HG02870 (cell line): Measurements from ENCODE around the gene ASIC2.

Experiments used
- ATAC-seq: cut with Tn5 transposase; IDR thresholded peaks from one replicate; pipeline ENCODE4 v1.9.1; 2021; ENCODE audit warnings: mild to moderate bottlenecking, moderate library complexity; ENCODE audit not compliant: unreplicated experiment

ASIC2 gene

DNA sequence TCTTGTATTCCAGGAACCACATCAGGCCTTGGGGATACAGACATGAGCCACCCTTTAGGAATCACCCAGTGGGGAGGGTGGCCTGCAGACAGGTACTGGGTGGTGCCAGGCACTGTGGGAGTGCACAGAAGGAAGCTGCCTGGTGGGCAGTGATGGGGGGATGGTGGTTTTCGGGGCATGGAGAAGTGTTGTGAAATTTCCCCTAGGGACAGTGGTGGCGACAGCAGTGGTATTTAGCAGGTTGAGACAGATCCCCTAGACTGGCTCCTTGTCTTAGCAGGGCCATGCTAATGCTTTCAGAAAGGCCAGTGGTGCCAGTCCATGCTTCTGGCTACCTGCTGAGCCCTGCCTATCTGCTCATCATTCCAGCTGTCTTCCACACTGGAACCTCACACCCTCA lies 171.8 kb downstream of the ASIC2 start:
- no peak for ATAC-seq

DNA sequence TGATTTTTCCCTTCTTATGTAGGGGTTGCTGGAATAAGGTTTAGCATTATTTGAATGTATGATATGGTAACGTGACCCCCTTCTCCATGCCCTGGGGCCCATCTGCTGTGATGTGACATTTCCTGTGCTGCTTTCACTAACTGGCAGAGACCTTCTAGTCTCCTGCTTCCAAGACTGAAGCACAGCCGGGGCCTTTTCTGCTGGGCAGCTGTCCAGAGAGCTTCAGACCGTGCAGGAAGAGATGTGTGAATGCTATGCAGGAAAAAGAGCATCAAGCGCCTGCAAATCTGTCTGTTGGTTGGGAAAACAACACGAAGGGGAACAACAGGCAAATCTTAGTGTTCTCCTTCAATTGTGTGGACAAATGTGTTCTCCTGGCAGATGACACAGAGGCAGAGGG lies 173.0 kb downstream of the ASIC2 start:
- no peak for ATAC-seq

DNA sequence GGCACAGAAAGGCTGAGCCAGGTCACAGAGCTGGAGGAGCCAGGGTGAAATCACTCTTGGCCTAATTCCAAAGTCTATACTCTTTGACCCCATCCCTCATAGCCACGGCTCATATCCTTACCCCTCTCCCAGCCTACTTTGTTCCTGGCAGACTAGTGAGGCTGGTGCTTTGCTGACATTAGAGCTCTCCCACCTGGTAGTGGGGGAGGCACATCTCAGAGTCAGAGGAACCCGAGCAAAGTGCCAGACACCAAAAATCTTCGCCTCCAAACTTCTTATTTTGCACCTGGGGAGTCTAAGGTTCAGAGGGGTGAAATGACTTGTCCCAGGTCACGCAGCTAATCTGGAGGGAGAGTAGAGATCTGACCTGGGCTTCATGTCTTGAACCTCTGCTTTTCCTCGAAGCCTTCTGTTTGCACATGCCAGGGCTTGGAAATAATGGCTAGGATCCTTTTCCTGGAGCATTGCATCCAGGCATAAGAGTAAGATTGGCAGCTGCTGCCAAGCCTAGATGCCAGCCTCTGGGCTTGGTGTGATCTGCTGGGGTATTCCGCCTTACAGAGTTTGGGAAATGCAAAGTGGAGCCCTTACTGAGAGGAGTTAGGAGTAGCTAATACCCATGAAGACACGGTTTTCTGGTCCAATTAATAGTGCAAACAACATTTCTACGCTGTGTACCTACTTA lies 174.6 kb downstream of the ASIC2 start:
- ATAC-seq, result no peak

DNA sequence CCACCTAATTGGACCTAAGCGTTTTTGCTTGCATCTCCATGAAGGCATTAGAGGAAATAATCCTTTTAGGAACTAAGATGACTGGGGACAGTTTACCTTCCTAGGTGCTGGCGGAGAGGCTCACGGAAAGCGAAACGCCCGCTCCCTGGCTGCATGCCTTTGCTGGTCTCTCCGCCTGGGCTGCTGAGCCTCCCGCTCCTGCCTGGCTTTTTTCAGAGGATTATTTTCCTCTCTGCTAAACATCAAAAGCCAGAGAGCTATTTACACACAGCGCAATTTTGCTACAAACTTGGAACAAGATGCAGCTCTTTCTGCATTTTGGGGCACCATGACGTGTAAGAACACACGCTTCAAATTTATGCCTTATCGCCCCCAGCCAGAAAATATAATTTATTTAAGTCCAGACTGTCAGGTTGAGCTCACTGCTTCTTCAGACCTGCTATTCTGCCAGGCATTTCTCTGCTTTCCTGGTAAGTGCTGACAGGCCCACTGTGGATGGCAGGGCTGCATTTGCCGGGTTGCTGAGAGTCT lies 177.0 kb downstream of the ASIC2 start:
- ATAC-seq, result no peak

DNA sequence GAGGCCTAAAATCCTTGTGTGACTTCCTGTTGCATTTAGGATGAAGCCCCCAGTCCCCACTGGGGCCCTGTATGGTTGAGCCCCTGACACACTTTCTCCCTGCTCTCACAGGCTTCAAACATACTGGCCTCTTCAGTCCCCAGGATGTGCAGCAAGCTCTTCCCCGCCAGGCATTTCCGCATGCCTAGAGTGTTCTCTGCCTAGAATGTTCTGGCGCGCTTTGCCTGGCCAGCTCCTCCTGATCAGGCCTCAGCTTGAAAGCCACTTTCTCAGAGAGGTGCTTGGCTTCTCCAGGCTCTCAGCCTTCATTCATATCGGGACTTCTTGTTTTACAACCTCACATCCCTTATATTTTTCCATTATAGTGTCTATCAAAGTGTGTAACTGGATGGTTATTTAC lies 177.7 kb downstream of the ASIC2 start:
- ATAC-seq, result no peak

GRCh38 chr17:33113991-33114370 lies 179.1 kb downstream of the ASIC2 start:
- no peak for ATAC-seq

DNA sequence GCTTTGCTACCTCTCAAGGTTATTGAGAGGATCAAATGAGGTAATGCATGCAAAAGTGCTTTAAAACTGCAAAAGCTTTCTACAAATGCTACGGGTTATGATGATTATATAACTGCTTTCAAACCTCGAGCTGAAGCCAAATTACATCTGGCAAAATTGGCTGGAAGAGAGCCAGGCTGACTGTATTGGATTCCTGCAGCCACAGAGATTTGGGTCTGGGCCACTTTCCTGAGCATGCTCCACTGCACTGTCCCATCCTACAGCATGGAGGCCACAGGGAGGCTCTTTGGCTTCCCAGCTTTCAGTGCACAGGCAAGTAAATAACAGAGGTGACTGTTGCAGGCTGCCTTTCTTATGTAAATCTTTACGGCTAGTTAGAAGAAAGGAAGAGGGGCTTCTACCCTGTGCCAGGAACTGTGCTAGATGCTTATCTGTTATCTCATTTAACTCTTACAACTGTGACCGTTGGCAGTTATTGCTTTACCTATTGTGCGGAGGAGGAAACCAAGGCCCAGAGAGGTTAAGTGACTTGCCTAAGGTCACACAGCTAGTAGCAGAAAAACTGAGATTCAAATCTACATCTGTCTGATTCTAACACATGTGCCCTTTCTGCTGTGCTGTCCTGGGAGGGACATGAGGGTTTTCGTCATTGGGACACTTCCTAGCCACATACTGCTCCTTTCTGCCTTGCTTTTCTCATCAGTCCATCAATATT lies 179.7 kb downstream of the ASIC2 start:
- no peak for ATAC-seq

GRCh38 chr17:33112763-33113162 lies 180.3 kb downstream of the ASIC2 start:
- no peak for ATAC-seq

- no peak for ATAC-seq
Observed at GRCh38 chr17:33109336-33110072, 183.6 kb downstream of the ASIC2 start.

DNA sequence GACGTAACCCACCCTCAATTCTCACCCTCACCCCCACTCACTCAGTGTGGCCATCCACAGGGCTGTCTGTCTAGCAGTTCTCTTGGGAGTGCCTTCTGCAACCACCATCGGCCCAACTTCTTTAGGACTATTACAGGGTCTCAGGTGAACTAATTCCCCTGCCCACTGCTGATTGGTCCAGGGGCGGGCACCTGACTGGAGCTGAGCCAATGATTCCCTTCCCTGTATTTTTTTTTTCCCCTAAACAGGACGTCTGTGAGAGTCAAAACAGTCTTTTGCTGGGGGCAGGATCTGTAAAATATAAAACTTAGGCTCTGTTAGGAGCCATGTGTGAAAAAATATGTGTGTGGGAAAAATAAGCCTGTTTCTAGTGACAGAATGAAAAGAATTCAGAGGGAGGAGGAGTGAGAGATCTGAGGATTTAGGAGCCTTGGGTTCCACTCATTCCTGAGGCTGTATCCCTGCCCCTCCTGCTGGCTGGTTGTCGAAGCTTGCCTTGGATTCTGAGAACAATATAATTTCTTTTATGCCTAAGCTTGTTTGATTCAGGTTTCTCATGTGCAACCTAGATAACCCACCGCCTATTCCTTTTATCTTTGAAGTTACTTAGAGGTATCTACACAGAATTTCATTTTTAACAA lies 186.4 kb downstream of the ASIC2 start:
- ATAC-seq, result no peak

DNA sequence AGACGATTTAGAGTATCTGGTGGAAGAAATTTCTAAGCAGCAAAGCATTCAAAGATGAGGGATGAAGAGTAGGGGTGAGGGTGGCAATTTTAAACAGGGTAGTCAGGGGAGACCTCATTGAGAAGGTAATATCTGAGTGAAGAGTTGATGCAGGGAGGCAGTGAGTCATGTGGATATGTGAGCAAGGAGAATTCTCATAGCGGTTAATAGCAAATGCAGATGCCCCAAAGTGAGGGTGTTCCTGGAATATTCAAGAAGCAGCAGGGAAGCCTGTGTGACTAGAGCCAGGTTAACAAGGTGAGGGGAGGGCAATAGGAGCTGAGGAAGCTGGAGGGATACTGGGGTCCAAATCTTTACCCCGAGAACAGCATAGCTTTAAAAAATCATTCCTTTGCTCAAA lies 187.2 kb downstream of the ASIC2 start:
- ATAC-seq, result no peak

- no peak for ATAC-seq
Observed at GRCh38 chr17:33099906-33100305, 193.2 kb downstream of the ASIC2 start.

DNA sequence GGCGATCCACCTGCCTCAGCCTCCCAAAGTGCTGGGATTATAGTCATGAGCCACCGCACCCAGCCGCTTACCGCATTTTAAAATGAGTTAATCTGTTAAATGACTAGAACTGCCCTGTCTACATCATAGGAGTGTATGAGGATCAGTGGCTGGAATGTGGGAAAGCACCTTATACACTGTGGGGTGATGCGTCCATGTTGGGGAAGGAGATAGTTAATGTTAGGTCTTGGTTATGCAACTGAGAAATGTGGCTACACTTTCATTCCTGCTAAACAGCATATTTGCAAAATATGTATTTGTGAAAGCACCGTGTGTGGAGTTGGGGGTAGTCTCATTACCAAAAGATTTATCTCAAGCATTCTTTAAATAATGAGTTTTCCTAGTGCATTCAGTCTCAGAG lies 193.8 kb downstream of the ASIC2 start:
- ATAC-seq, result no peak

DNA sequence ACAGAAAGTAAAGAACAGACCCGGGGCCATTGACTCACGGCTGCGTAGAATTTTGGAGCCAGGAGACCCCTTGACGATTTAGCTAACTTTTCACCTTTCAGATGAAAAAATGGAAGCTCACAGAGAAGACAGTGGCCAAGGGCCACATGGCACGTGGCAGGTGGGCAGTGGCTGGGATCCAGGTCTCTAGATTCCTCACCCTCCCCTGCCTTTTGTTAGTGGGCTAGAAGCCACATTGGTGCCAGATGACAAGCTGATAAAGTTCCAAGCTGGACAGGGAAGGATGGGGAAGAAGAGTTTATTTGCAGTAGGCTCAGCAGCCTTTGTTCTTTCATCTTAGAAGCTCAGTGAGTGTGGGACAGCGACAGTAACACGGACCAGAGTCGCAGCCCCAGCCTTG lies 195.7 kb downstream of the ASIC2 start:
- ATAC-seq, result no peak

- ATAC-seq, result no peak
Observed at GRCh38 chr17:33096161-33096560, 196.9 kb downstream of the ASIC2 start.

DNA sequence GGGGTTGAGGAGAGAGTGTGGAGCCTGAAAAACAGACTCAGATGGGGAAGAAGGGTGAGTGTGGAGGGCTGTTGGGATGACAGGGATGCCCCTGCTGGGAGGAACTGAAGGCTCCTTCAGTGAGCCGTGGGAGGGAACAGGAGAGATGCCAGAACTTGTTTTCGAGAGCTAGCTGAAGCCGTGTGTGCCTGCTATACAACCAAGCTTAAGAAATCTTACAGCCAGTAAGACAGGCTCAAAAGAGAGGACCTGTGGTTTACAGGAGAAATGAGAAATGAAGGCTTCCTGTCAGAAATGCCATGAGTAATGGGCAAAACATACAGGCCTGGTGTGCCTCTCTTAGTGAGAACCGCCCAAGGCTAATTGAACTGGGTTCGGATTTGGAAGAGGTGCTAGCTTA lies 201.8 kb downstream of the ASIC2 start:
- no peak for ATAC-seq

- no peak for ATAC-seq
Observed at GRCh38 chr17:33090806-33091205, 202.3 kb downstream of the ASIC2 start.

DNA sequence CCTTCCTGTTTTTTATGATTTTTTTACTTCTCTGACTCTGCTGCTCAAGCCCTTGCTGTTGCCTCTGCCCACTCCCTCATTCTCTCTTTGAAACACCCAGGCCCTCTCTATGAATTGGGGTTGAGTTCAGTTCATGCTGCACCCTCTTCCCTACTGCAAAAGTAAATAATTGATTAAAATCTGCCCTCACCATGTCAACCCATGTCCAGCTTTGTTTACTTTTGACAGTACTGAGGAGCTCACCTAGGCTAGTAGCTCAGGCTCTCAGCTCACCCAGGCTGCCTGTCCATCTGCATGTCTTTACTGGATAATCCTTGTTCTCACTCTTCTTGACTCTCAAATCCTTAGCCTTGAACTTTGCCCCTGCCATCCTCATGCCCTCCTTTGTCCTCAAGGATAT lies 206.2 kb downstream of the ASIC2 start:
- no peak for ATAC-seq

GRCh38 chr17:33086041-33086440 lies 207.1 kb downstream of the ASIC2 start:
- no peak for ATAC-seq

DNA sequence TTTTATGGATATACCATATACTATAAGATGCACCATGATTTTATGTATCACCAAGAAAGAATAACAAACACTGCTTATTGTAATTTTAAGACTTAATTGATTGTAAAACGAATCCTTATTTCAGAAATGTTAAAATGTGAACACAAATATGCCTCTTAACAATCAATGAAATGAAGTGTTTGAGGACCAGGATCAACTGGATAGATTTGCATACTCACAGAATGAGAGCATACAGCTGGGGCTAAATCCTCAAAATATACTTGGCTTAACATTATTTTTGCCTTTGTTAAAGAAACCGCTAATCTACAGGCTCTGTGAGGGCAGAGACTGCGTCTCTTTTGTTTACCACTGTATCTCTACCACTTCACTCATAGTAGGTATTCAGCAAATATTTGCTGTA lies 207.8 kb downstream of the ASIC2 start:
- ATAC-seq, result no peak

DNA sequence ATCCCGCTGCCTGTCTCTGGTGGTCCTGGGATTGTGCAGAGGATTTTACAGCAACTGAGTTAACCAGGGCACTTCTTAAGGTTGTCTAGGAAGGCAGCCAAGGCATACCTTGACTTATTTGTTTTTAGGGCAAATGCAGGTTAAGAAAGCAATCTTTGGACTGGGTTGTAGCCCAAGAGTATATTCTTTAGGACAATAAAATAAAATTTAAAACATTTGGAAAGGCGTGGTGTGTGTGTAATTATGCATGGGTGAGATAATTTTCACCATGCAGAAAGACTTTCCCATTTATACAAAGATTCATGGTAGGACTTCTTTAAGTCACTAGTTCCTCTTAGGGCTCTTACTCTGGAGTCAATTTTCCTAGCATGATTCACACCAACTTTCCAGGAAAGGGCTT lies 208.3 kb downstream of the ASIC2 start:
- no peak for ATAC-seq
